H1 (cell line): ENCODE results near the gene ALDH1A3. TPM values are rescaled to one million over a fixed set of nuclear protein-coding genes. Genes with fewer than 3 reads are reported as not detected.

Source experiments
- CREB1 ChIP-seq: IDR thresholded peaks from 2 replicates; pipeline ENCODE4 v1.6.1; 2012; ENCODE audit warnings: inconsistent platforms
- KDM4A ChIP-seq: IDR thresholded peaks from one replicate; pipeline ENCODE4 v1.7.1; 2012; ENCODE audit warnings: low read depth, mild to moderate bottlenecking, moderate library complexity, low read length, inconsistent platforms; ENCODE audit not compliant: severe bottlenecking
- POLR2A ChIP-seq, 2 experiments: IDR thresholded peaks; 1 replicate in 1 of 2; 2 replicates in 1 of 2; pipeline ENCODE4 v1.6.1; 2011; ENCODE audit warnings: low read depth in 2 of 2, low read length in 2 of 2, mild to moderate bottlenecking in 2 of 2; ENCODE audit errors: control extremely low read depth in 1 of 2
- RAD21 ChIP-seq, 2 experiments: IDR thresholded peaks in 1 of 2; conservative IDR thresholded peaks in 1 of 2; 2 replicates each; pipeline ENCODE4 v1.6.1; 2011; ENCODE audit warnings: low read depth in 2 of 2, low read length in 2 of 2, improper control_type of control experiment in 1 of 2, inconsistent platforms in 1 of 2, mild to moderate bottlenecking in 1 of 2, moderate library complexity in 1 of 2
- RFX5 ChIP-seq: IDR thresholded peaks from 2 replicates; pipeline ENCODE4 v1.6.1; 2011; ENCODE audit warnings: low read depth, low read length, improper control_type of control experiment, borderline replicate concordance
- SRF ChIP-seq: IDR thresholded peaks from 2 replicates; pipeline ENCODE4 v1.6.1; 2011; ENCODE audit warnings: mild to moderate bottlenecking, low read depth, low read length, moderate library complexity
- polyA plus RNA-seq, 7 experiments: library from polyadenylated mRNA; depleted of rRNA in 3 of 7; stranded (reverse) in 5 of 7; unstranded in 2 of 7; fragments of >200 nt in 5 of 7; fragments of 200-250 nt in 2 of 7; gene quantifications; 1 replicate in 5 of 7; 2 replicates in 1 of 7; 4 replicates in 1 of 7; pipeline versions ENCODE4 v1.2.1 to v1.2.3, GENCODE V29; 2011 to 2013; ENCODE audit warnings: missing spikeins in 2 of 7, mixed read lengths in 2 of 7
- total RNA-seq: library from RNA; stranded (reverse); fragmentation: NEBNext Ultra II Directional; extraction: Animal tissue kit (Norgen Biotek cat#: 25700); gene quantifications from 2 replicates; pipeline ENCODE4 v1.2.1, GENCODE V29; 2021

Gene ALDH1A3
- total and polyA plus RNA-seq, 2 of the 8 experiments (the other 6 are each of a cell fraction or from before 2014, with no cell fraction given), result 2.2 to 5.5 TPM

DNA sequence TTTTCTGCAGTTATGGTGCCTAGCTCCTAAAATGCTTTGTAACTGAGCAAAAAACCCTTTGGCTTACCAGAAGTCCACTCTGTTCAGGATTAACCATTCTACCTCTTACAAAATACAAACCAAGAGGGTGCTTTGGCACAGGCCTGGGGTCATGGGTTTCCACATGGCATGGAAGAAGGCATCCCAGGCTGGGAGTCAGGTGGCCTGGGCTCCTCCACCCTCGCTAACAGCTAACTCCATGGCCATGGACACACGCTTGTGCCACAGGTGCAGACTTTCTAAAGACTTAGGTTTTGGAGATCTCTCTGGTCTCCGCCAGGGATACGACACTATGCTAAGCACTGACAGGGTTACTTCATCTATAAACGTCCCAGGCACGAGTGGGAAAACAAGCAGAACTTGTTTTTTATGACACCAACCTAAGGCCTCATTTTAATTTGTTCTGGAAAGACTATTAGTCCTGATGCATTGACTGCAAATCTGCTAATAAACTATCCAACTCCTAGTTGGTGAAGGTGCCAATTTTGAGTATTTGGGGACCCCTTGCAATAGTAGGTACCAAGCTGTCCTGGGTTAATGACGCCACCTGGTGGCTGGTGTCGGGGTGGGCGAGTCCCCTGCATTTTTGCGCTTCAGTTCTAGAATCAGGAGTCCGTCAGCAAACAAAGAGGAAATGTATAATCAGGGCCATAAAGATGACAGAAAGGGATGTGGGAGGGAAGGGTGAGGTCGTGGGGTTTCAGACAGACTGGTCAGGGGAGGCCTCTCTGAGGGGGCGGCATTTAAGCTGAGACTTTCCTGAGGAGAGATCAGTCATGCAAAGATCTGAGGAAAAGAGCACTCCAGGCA lies 10.3 kb upstream of the ALDH1A3 start (continued):
- TF ChIP-seq CREB1, result no peak
- TF ChIP-seq SRF, result no peak
- no peak for TF ChIP-seq RFX5
- TF ChIP-seq POLR2A (IDR thresholded peaks at IDR 0.05; ENCODE audit: control extremely low read depth in 1 of 2, low read depth in 2 of 2, low read length in 2 of 2), result no peak
- TF ChIP-seq RAD21 (IDR thresholded peaks at IDR 0.05 in 1 of 2, conservative IDR thresholded peaks at IDR 0.05 in 1 of 2; ENCODE audit: low read depth in 2 of 2, low read length in 2 of 2), result peak; percentile 96 to 97
- no peak for TF ChIP-seq KDM4A
- TF ChIP-seq, all 59 proteins: peak for 3
